Upper lobe of left lung (tissue), 6 donors: ENCODE measurements around the gene TBCD. TPM values are rescaled to one million over a fixed set of nuclear protein-coding genes. Genes with fewer than 3 reads are reported as not detected.

Experiments used
- ATAC-seq, 2 donors: fragments of 200-7000 bp; cut with Tn5 transposase; one replicate each; pipeline ENCODE4 v1.9.1; 2022; ENCODE audit warnings: mild to moderate bottlenecking in 2 of 2, moderate library complexity in 2 of 2; ENCODE audit not compliant: low FRiP score in 2 of 2
- DNase-seq, 2 donors: peaks; one replicate each; pipeline ENCODE4 v3.0.0-alpha.2; 2019 to 2020
- H3K27ac ChIP-seq, 4 donors: fragments of 200-600 bp; sonication (generic); one replicate each; pipeline ENCODE4 v1.5.1; 2016 to 2019
- H3K27me3 ChIP-seq, 4 donors: fragments of 200-600 bp; sonication (generic); one replicate each; pipeline ENCODE4 v1.5.1; 2017 to 2019
- H3K36me3 ChIP-seq, 4 donors: fragments of 200-600 bp; sonication (generic); one replicate each; pipeline ENCODE4 v1.5.1; 2016 to 2019
- H3K4me1 ChIP-seq, 4 donors: fragments of 200-600 bp; sonication (generic); one replicate each; pipeline ENCODE4 v1.5.1; 2018 to 2019
- H3K4me3 ChIP-seq, 4 donors: fragments of 200-600 bp; sonication (generic); one replicate each; pipeline ENCODE4 v1.5.1; 2017 to 2019; ENCODE audit warnings: mild to moderate bottlenecking in 2 of 4, moderate library complexity in 1 of 4
- H3K9me3 ChIP-seq, 4 donors: fragments of 200-600 bp; sonication (generic); one replicate each; pipeline ENCODE4 v1.5.1; 2018 to 2019
- CTCF ChIP-seq, 6 experiments: fragments of 450-650 bp in 4 of 6; fragments of 200-600 bp in 2 of 6; sonication (generic) in 2 of 6; IDR thresholded peaks; one replicate each; pipeline ENCODE4 v1.5.1; 2016 to 2019; ENCODE audit warnings: antibody characterized with exemption in 6 of 6
- EP300 ChIP-seq, 4 donors: sonication (generic); formaldehyde crosslinking; IDR thresholded peaks; one replicate each; pipeline ENCODE4 v1.5.1; 2017; ENCODE audit warnings: antibody characterized with exemption in 4 of 4, control low read depth in 2 of 4
- POLR2A ChIP-seq, 4 donors: fragments of 450-650 bp; IDR thresholded peaks; one replicate each; pipeline ENCODE4 v1.5.1; 2016 to 2017; ENCODE audit warnings: antibody characterized with exemption in 4 of 4, mild to moderate bottlenecking in 2 of 4
- POLR2AphosphoS5 ChIP-seq, 2 donors: sonication (generic); formaldehyde crosslinking; IDR thresholded peaks; one replicate each; pipeline ENCODE4 v1.5.1; 2017; ENCODE audit warnings: antibody characterized with exemption in 2 of 2
- WGBS, 2 donors: methylation state at CpG; one replicate each; pipeline ENCODE4 v1.1.5; 2017 to 2018; 5-methylcytosine and 5-hydroxymethylcytosine counted together
- total RNA-seq, 6 donors: library from RNA; depleted of rRNA in 4 of 6; stranded (reverse); fragments of >200 nt in 4 of 6; gene quantifications; one replicate each; pipeline versions ENCODE4 v1.1.0 to v1.2.1, GENCODE V29; 2016 to 2021
- donor health status: DM: no; HTN: no; CAD: no; lungs with moderate emphysema.
- donor health status: DM: no; HTN: yes; CAD: no; lungs with severe emphysema.

The TBCD gene
- total RNA-seq, 6 donors from 2014 or later = 71.3 to 262 (median 104) TPM

- ATAC-seq = no peak
- DNase-seq = peak in 1 of 2 donors; percentile 6
- no peak overlapping the region for H3K4me3 ChIP-seq
- H3K4me1 ChIP-seq = peaks cover 0 to 2% (median under 1%) of the 10 kb centered on the region in 4 donors
- H3K36me3 ChIP-seq = peaks cover 11 to 97% (median 69%) of the 10 kb centered on the region in 4 donors
- 94 to 96% methylated on average over 15 of the region's 15 CpGs for WGBS, 2 donors
- no peaks in the 10 kb centered on the region for H3K9me3 ChIP-seq
- no peaks in the 10 kb centered on the region for H3K27me3 ChIP-seq
- no peak overlapping the region for H3K27ac ChIP-seq
- TF ChIP-seq CTCF (IDR thresholded peaks at IDR 0.05) = no peak
- no peak for TF ChIP-seq POLR2AphosphoS5 (IDR thresholded peaks at IDR 0.05)
- TF ChIP-seq POLR2A (IDR thresholded peaks at IDR 0.05) = no peak
- no peak for TF ChIP-seq EP300 (IDR thresholded peaks at IDR 0.05)
Measured at GRCh38 chr17:82933911-82934310, 182.0 kb downstream of the TBCD start.

GRCh38 chr17:82935966-82936767, 184.3 kb downstream of the TBCD start:
- TF ChIP-seq POLR2A (IDR thresholded peaks at IDR 0.05) = no peak
- no peak for TF ChIP-seq CTCF (IDR thresholded peaks at IDR 0.05)
- no peak for TF ChIP-seq EP300 (IDR thresholded peaks at IDR 0.05)
- no peak for TF ChIP-seq POLR2AphosphoS5 (IDR thresholded peaks at IDR 0.05)
- Histone ChIP-seq H3K27me3 (no peaks in the 10 kb centered on the region), H3K36me3 (peaks cover 4 to 95% (median 61%) of the 10 kb centered on the region in 4 donors), H3K4me3 (no peak overlapping the region), H3K27ac (no peak overlapping the region), H3K9me3 (no peaks in the 10 kb centered on the region), H3K4me1 (peaks cover 0 to 9% (median 4%) of the 10 kb centered on the region in 4 donors)
- peak in 1 of 2 donors; percentile 16 for DNase-seq
- WGBS, 2 donors = 91 to 97% methylated on average over 25 to 27 of the region's 27 CpGs
- no peak for ATAC-seq

- peaks cover 9 to 95% (median 63%) of the 10 kb centered on the region in 4 donors for H3K36me3 ChIP-seq
- 86 to 97% methylated on average over 5 to 10 of the region's 10 CpGs for WGBS, 2 donors
- peak; percentile 10 to 67 for DNase-seq
Measured at GRCh38 chr17:82936768-82937171, 184.9 kb downstream of the TBCD start.

GRCh38 chr17:82937411-82938371, 185.8 kb downstream of the TBCD start:
- DNase-seq = peak; percentile 16 to 64
- ATAC-seq = no peak
- 93 to 94% methylated on average over 16 to 49 of the region's 53 CpGs for WGBS, 2 donors
- Histone ChIP-seq H3K4me3 (no peak overlapping the region), H3K36me3 (peaks cover 8 to 95% (median 71%) of the 10 kb centered on the region in 4 donors), H3K4me1 (peaks cover 0 to 9% (median 4%) of the 10 kb centered on the region in 4 donors), H3K27ac (peak overlapping the region in 1 of 4 donors; percentile 5), H3K27me3 (no peaks in the 10 kb centered on the region), H3K9me3 (no peaks in the 10 kb centered on the region)
- TF ChIP-seq POLR2AphosphoS5 (IDR thresholded peaks at IDR 0.05) (no peak), POLR2A (IDR thresholded peaks at IDR 0.05) (no peak), CTCF (IDR thresholded peaks at IDR 0.05) (no peak), EP300 (IDR thresholded peaks at IDR 0.05) (no peak)

More at GRCh38 chr17:82936768-82937171, 184.9 kb downstream of the TBCD start:
- Histone ChIP-seq H3K27me3 (no peaks in the 10 kb centered on the region), H3K27ac (no peak overlapping the region), H3K4me3 (no peak overlapping the region), H3K4me1 (peaks cover 0 to 9% (median 4%) of the 10 kb centered on the region in 4 donors), H3K9me3 (no peaks in the 10 kb centered on the region)
- TF ChIP-seq CTCF (IDR thresholded peaks at IDR 0.05) (no peak), EP300 (IDR thresholded peaks at IDR 0.05) (no peak), POLR2AphosphoS5 (IDR thresholded peaks at IDR 0.05) (no peak), POLR2A (IDR thresholded peaks at IDR 0.05) (no peak)
- no peak for ATAC-seq
